NCI-H2227 (cell line): ENCODE data around the gene PSMB9.

Experiments used
- DNase-seq: peaks from one replicate; lab custom pipeline; 2025; ENCODE audit not compliant: unreplicated experiment; lab: John Stamatoyannopoulos, UW

PSMB9 gene

DNA sequence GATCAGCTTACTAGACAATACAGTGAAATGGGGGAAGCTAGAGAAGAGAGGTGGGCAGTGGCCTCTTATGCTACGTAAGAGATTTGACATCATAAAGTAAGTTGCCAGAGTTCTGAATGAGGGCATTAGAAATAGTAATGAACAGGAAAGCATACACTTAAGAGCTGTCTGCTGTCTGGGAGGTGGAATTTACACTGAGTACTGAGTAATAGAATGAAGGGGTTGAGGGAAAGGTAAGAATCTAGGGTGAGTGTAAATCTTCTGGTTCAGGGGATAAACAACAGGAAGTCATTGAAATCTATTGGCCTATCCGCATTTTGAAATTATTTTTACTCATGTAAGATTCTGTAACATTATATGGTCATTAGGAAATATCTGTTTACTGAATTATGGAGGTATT lies 51.1 kb downstream of the PSMB9 start:
- DNase-seq: no peak

DNA sequence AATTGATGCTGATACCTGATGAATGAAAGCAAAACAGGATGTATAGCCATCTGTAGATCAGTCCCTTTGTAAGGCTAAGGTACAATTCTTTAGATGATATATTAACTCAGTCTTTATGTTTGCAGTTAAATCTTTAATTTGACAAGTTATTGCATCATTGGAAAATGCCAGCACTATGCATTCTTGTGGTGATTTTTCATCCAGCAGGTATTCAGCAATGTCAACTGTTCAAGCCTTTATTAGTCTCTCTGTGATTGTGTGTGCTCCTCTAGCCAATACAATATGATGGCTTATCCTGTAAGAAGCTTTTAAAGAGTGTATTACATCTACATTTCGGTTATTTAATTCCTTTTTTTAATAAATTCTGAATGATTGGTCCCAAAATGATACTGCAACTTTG lies 52.5 kb downstream of the PSMB9 start:
- DNase-seq: no peak

DNA sequence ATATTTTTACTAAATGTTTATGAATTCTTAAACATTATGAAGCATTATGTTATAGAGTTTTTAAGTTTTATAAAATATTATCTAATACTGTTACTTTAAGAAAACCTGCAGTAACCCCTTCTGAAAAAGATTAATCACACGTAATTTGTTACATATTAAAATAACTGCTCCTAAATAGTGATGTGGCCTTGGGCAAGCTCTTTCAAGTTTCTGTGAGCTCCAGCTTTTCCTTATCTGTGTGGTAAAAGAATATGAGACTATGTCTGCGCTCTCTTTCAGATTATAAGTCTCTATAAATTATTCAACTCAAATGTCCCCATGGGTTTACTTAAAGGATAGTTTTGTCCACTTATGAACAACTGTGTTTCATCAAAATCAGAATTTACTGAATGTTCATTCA lies 54.9 kb downstream of the PSMB9 start:
- no peak for DNase-seq
